Activated T-helper 1 cell treated with Interleukin-2 at 50 U/mL for 16 hours (primary cell): ENCODE data around the gene DEFB131A.
"Not testable (repeated sequence)": the region's sequence is repeated elsewhere in the genome, so short reads cannot be mapped to it uniquely, and the experiment has no call there.

Source experiments
- DNase-seq: peaks from one replicate; pipeline ENCODE4 v3.0.0-alpha.2; 2020; ENCODE audit warnings: low read depth

Gene DEFB131A, protein sequence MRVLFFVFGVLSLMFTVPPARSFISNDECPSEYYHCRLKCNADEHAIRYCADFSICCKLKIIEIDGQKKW

DNA sequence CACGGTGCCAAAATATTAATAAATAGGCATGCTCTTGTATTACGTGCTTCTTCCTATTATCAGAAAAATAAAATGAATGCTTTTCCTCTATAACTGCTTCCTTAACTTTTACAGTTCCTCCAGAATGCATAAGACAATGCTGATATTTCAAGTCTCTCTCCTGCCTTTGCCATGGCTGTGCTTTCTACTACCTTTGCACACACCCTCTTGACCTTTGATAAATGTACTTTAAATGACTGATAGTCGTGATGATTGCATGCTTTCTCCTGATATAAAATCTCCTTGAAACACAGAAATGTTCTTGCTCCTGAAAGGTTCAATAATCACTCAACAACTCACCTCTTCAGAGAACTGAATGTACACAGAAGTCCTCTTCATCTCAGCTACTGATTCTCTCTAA is at the start of gene DEFB131A:
Gene DEFB131A, plus strand, starts transcription at position 301 of the 400 bp plus-strand sequence. CDS start 120 bp downstream, outside the sequence.
- not testable (repeated sequence) for DNase-seq

- DNase-seq: not testable (repeated sequence)
Observed at GRCh38 chr4:9405774-9406173, 38.4 kb upstream of the DEFB131A start.

DNA sequence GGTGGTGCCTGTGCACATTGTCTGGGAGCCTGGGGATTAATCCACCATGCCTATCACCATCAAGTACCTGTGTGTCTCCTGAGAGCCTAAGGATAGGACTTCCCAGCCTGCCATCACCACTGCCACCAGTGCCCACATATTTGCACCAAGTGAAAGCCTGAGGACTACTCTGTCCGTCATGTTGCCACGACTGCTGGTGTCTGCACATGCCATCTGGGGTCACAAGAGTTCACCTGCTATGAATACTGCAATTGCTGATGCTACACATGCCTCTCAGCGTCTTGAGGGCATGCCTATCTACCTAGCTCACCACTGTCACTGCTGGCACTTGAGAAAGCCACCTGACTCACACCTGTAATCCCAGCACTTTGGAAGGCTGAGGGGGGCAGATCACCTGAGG is 37.7 kb upstream of the DEFB131A start:
- not testable (repeated sequence) for DNase-seq

GRCh38 chr4:9409793-9410192 is 34.4 kb upstream of the DEFB131A start:
- no peak for DNase-seq

- not testable (repeated sequence) for DNase-seq
Observed at GRCh38 chr4:9421884-9422455, 22.2 kb upstream of the DEFB131A start.

GRCh38 chr4:9425916-9426315 is 18.3 kb upstream of the DEFB131A start:
- DNase-seq: not testable (repeated sequence)

- DNase-seq: not testable (repeated sequence)
Observed at GRCh38 chr4:9430061-9430460, 14.2 kb upstream of the DEFB131A start.

DNA sequence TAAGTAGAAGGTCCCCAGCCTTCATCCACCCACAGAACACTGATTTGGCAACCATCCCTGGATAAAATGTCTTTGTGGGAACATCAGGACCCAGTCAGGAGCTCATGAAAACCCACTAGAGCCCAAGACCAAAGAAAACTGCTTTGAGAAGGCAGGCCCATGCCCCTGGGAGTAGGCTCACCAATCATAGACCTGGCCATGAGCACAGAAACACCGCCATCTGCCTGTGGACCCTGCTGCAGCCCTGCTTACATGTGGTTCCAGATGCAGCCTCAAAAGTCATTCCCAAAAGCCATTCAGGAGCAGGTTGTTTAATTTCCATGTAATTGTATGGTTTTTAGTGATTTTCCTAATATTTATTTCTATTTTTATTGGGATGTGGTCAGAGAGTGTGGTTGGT is 10.9 kb upstream of the DEFB131A start:
- DNase-seq: not testable (repeated sequence)

DNA sequence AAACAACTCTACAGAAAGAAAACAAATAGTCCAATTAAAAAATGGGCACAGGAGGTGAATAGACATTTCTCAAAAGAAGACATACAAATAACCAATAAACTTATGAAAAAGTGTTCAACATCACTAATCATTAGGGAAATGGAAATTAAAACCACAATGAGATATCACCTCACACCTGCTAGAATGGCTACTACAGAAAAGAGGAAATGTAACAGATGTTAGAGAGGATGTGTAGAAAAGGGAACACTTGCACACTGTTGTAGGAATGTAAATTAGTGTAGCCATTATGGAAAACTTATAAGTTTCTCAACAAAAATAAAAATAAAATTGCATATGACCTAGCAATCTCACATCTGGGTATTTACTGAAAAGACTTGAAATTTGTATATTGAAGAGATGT is 7.5 kb upstream of the DEFB131A start:
- not testable (repeated sequence) for DNase-seq

GRCh38 chr4:9442355-9442754 is 1.9 kb upstream of the DEFB131A start:
- not testable (repeated sequence) for DNase-seq

DNA sequence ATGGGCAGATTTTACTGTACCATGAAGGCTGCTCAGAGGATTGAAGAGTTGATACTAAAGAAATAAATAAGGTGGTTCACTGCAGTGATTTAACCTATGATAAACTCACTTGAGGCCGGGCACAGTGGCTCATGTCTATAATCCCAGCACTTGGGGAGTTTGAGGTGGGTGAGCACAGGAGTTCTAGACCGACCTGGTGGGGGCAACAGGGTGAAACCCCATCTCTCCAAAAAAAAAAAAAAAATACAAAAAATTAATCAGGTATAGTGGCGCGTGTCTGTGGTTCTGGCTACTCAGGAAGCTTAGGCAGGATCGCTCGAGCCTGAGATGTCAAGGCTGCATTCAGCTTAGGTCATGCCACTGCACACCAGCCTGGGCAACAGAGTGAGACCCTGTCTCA is 467 bp downstream of the DEFB131A start:
- not testable (repeated sequence) for DNase-seq

DNA sequence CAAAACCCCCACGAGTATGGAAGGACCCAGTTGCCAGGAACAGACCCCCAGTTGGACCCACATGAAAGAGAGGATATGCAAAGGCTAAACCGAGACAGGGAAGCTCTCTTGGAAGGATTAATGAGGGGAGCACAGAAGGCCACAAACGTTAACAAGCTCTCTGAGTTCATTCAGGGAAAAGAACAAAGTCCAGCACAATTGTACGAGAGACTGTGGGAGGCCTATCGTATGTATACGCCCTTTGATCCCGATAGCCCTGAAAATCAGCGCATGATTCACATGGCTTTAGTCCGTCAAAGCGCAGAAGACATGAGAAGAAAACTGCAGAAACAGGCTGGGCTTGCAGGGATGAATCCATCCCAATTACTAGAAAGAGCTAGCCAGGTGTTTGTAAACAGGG is 8.0 kb downstream of the DEFB131A start:
- not testable (repeated sequence) for DNase-seq

DNA sequence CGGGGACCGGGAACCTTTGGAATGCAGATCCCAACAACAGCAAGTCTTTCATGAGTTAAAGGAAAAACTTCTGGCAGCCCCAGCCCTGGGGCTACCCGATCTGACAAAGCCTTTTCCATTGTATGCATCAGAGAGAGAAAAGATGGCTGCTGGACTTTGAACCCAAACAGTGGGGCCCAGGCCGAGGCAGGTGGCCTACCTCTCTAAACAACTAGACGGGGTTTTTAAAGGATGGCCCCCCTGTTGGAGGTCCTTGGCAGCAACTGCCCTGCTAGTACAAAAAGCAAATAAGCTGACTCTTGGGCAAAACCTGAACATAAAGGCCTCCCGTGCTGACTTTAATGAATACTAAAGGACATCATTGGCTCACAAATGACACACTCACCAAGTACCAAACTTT is 10.1 kb downstream of the DEFB131A start:
- not testable (repeated sequence) for DNase-seq

- not testable (repeated sequence) for DNase-seq
Observed at GRCh38 chr4:9455046-9455445, 10.8 kb downstream of the DEFB131A start.

DNA sequence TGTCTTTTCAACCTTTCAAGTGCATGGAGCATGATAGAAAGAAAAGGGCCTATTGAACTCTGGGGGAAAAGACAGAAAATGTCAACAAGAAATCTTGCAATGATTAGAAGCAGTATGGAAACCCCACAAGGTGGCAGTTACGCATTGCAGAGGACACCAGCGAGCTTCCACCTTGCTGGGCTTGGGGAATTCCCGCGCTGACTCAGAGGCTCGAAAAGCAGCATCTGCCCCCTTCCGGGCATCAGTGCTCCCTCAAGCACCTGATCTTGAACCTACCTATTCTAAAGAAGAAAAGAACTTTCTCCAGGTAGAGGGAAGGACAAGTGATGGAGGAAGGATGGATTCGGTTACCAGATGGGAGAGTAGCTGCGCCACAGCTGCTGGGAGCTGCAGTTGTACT is 35.3 kb downstream of the DEFB131A start:
- DNase-seq: not testable (repeated sequence)

GRCh38 chr4:9480066-9480465 is 35.9 kb downstream of the DEFB131A start:
- not testable (repeated sequence) for DNase-seq

DNA sequence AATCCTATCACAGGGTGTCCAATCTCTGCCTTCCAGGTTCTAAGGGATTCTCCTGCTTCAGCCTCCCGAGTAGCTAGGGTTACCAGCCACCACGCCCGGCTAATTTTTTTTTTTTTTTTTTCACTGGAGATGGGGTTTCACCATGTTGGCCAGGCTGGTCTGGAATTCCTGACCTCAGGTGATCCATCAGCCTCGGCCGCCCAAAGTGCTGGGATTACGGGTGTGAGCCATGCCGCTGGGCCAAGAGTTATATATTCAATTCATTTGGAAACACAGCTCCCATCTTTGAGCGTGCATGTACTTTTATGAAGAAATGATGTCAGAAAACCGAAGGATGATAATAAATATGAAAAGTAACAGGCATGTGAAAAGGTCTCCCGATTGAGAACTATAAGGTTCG is 38.7 kb downstream of the DEFB131A start:
- DNase-seq: not testable (repeated sequence)

GRCh38 chr4:9483682-9484081 is 39.5 kb downstream of the DEFB131A start:
- DNase-seq: not testable (repeated sequence)

DNA sequence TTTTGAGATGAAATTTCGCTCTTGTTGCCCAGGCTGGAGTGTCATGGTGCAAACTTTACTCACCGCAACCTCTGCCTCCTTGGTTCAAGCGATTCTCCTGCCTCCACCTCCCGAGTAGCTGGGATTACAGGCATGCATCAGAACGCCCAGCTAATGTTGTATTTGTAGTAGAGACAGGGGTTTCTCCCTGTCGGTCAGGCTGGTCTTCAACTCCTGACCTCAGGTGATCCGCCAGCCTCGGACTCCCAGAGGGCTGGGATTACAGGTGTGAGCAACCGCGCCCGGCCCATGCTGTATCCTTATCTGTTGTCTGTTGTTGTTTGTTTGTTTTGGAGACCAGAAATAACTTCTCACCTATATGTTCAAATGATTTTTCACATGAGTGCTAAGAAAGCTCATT is 42.7 kb downstream of the DEFB131A start:
- DNase-seq: not testable (repeated sequence)

- DNase-seq: not testable (repeated sequence)
Observed at GRCh38 chr4:9488796-9489195, 44.6 kb downstream of the DEFB131A start.

DNA sequence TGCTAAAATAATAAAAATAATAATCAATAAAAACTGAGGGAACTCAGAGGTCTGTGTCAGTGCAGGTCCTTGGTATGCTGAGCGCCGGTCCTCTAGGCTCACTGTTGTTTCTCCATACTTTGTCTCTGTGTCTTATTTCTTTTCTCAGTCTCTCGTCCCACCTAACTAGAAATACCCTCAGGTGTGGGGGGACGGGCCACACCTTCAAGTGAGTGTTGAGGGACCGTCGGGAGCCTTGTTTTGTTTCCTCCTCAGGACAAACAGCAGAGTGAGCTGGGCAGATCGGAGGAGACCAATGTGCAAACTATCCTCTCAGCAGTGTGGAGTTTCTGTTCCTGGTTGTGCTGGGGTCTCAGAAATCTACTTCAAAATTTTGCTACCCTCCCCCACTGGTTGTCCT is 46.3 kb downstream of the DEFB131A start:
- not testable (repeated sequence) for DNase-seq

- DNase-seq: not testable (repeated sequence)
Observed at GRCh38 chr4:9490986-9491385, 46.8 kb downstream of the DEFB131A start.

GRCh38 chr4:9493589-9493988 is 49.4 kb downstream of the DEFB131A start:
- not testable (repeated sequence) for DNase-seq
